Left lung (tissue), 10 donors: ENCODE measurements around the gene THYN1. TPM values are rescaled to one million over a fixed set of nuclear protein-coding genes. Genes with fewer than 3 reads are reported as not detected.

Source experiments
- ATAC-seq: fragments of 200-7000 bp; cut with Tn5 transposase; one replicate; pipeline ENCODE4 v1.9.1; 2020; ENCODE audit warnings: moderate library complexity
- DNase-seq, 4 donors: peaks; one replicate each; pipeline ENCODE4 v3.0.0-alpha.2; 2013 to 2020
- H3K27ac ChIP-seq, 2 donors: fragments of 200-600 bp; sonication (generic) in 1 of 2; one replicate each; pipeline versions ENCODE4 v1.5.0 to v1.8.0; 2020 to 2021
- H3K27me3 ChIP-seq, 2 donors: fragments of 200-600 bp; sonication (generic) in 1 of 2; one replicate each; pipeline versions ENCODE4 v1.5.0 to v1.8.0; 2020 to 2021
- H3K36me3 ChIP-seq, 2 donors: fragments of 200-600 bp; sonication (generic) in 1 of 2; one replicate each; pipeline versions ENCODE4 v1.5.0 to v1.8.0; 2020 to 2021
- H3K4me1 ChIP-seq, 2 donors: fragments of 200-600 bp; one replicate each; pipeline ENCODE4 v1.8.0; 2021
- H3K4me3 ChIP-seq, 2 donors: fragments of 200-600 bp; sonication (generic) in 1 of 2; one replicate each; pipeline versions ENCODE4 v1.5.0 to v1.8.0; 2020 to 2021; ENCODE audit warnings: mild to moderate bottlenecking in 1 of 2
- H3K9me3 ChIP-seq, 2 donors: fragments of 200-600 bp; sonication (generic) in 1 of 2; one replicate each; pipeline versions ENCODE4 v1.5.0 to v1.8.0; 2020 to 2021
- CTCF ChIP-seq, 2 donors: fragments of 200-600 bp; sonication (generic) in 1 of 2; IDR thresholded peaks; one replicate each; pipeline versions ENCODE4 v1.5.0 to v1.8.0; 2021; ENCODE audit warnings: antibody characterized with exemption in 2 of 2
- intact Hi-C, 2 donors: fragments of 100-400 bp; cut with DNase I; formaldehyde crosslinking; loops; one replicate each; pipeline versions ENCODE4 v1.11.2 to v1.14.2; 2022
- polyA plus RNA-seq, 6 donors: library from polyadenylated mRNA; unstranded; fragments of 120-200 nt; gene quantifications; one replicate each; pipeline ENCODE4 v1.2.1, GENCODE V29; 2013; ENCODE audit not compliant: insufficient read length in 6 of 6
- total RNA-seq, 2 donors: library from RNA; stranded (reverse); fragmentation: NEBNext Ultra II Directional; extraction: Animal tissue kit (Norgen Biotek cat#: 25700); gene quantifications; one replicate each; pipeline ENCODE4 v1.2.1, GENCODE V29; 2021
- donor health status: DM: no; HTN: yes; CAD: no.
- donor health status: DM: no; HTN: no; CAD: no.

Gene THYN1
- total and polyA plus RNA-seq, 8 donors: 32.5 to 78.2 (median 61.4) TPM

GRCh38 chr11:134242376-134242775 lies 10.8 kb downstream of the THYN1 start:
- Histone ChIP-seq H3K4me1 (no peaks in the 10 kb centered on the region), H3K27me3 (no peaks in the 10 kb centered on the region), H3K27ac (no peak overlapping the region), H3K9me3 (no peaks in the 10 kb centered on the region), H3K4me3 (no peak overlapping the region), H3K36me3 (peaks cover 0 to 96% of the 10 kb centered on the region in 2 donors)
- ATAC-seq: no peak
- TF ChIP-seq CTCF (IDR thresholded peaks at IDR 0.05): no peak
- DNase-seq: no peak
- intact Hi-C loops: no loop called here

DNA sequence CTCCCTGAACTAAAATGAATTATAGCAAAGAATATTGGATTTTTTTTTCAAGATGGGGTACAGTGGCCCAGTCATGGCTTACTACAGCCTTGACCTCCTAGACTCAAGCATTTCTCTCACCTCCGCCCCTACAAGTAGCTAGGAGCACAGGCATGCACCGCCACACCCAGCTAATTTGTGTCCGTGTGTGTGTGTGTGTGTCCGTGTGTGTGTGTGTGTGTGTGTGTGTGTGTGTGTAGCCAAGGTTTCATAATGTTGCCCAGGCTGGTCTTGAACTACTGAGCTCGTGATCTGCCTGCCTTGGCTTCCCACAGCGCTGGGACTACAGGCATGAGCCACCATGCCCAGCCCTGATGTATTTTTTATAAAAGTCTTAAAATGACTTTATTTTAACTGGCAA lies 12.6 kb downstream of the THYN1 start:
- H3K4me1 ChIP-seq: no peaks in the 10 kb centered on the region
- H3K4me3 ChIP-seq: no peak overlapping the region
- H3K36me3 ChIP-seq: peaks cover 0 to 88% of the 10 kb centered on the region in 2 donors
- H3K9me3 ChIP-seq: no peaks in the 10 kb centered on the region
- ATAC-seq: no peak
- no peaks in the 10 kb centered on the region for H3K27me3 ChIP-seq
- no peak overlapping the region for H3K27ac ChIP-seq
- intact Hi-C loops: no loop called here
- no peak for TF ChIP-seq CTCF (IDR thresholded peaks at IDR 0.05)
- DNase-seq: no peak

- intact Hi-C loops: no loop called here
- ATAC-seq: no peak
- no peaks in the 10 kb centered on the region for H3K27me3 ChIP-seq
- H3K36me3 ChIP-seq: peaks cover 0 to 80% of the 10 kb centered on the region in 2 donors
- no peak overlapping the region for H3K4me3 ChIP-seq
- no peaks in the 10 kb centered on the region for H3K9me3 ChIP-seq
- H3K4me1 ChIP-seq: no peaks in the 10 kb centered on the region
- H3K27ac ChIP-seq: no peak overlapping the region
- no peak for TF ChIP-seq CTCF (IDR thresholded peaks at IDR 0.05)
- DNase-seq: no peak
Observed at GRCh38 chr11:134238956-134239355, 14.2 kb downstream of the THYN1 start.

GRCh38 chr11:134237557-134237922 lies 15.6 kb downstream of the THYN1 start:
- H3K27ac ChIP-seq: no peak overlapping the region
- H3K36me3 ChIP-seq: peaks cover 0 to 66% of the 10 kb centered on the region in 2 donors
- DNase-seq (no peak), ATAC-seq (no peak)
- no peak overlapping the region for H3K4me3 ChIP-seq
- H3K4me1 ChIP-seq: peaks cover 0 to 7% of the 10 kb centered on the region in 2 donors
- H3K9me3 ChIP-seq: no peaks in the 10 kb centered on the region
- H3K27me3 ChIP-seq: no peaks in the 10 kb centered on the region
- TF ChIP-seq CTCF (IDR thresholded peaks at IDR 0.05): no peak
- intact Hi-C loops: no loop called here

- TF ChIP-seq CTCF (IDR thresholded peaks at IDR 0.05): no peak
- Histone ChIP-seq H3K36me3 (peaks cover 0 to 60% of the 10 kb centered on the region in 2 donors), H3K9me3 (no peaks in the 10 kb centered on the region), H3K4me3 (no peak overlapping the region), H3K27ac (no peak overlapping the region), H3K4me1 (peaks cover 0 to 12% of the 10 kb centered on the region in 2 donors), H3K27me3 (no peaks in the 10 kb centered on the region)
- intact Hi-C loops: no loop called here
- ATAC-seq: no peak
- DNase-seq: no peak
Observed at GRCh38 chr11:134236834-134237556, 16.2 kb downstream of the THYN1 start.
